ENCODE measurements around the gene NUDT14.

DNA sequence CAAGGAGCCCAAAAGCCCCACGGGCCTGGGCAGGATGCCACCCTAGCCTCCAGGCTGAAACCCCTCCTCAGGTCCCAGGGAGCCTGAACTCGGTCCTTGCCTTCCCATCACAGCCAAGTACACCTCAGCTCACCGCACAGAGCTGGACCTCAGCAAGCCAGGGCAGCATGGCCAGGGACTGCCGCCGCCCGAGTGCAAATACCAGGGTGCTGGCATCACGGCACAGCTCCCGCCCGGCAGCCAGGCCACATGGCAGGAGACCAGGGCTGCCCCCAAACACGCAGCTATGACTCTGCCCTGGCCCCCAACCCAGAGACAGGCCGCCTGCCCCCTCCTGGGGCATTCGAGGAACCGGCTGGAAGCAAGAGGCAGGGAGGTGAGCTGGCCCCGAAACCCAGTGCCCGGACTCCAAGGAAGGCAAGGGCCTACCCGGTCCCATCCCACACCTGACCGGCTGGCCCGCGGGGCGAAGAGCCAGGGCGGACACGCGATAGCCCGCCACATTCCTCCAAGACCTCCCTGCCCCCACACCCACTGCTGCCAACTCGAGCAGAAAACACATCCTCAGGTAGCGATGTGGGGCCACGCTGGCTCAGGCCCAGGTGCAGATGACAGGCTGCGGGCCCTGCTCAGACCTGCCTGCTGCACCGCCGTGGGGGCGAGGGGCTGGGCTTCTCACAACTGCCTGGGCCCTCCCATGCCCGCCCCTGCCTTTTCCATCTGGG, 15.2 kb downstream of the NUDT14 start:
- TF ChIP-seq, protein P1, sequence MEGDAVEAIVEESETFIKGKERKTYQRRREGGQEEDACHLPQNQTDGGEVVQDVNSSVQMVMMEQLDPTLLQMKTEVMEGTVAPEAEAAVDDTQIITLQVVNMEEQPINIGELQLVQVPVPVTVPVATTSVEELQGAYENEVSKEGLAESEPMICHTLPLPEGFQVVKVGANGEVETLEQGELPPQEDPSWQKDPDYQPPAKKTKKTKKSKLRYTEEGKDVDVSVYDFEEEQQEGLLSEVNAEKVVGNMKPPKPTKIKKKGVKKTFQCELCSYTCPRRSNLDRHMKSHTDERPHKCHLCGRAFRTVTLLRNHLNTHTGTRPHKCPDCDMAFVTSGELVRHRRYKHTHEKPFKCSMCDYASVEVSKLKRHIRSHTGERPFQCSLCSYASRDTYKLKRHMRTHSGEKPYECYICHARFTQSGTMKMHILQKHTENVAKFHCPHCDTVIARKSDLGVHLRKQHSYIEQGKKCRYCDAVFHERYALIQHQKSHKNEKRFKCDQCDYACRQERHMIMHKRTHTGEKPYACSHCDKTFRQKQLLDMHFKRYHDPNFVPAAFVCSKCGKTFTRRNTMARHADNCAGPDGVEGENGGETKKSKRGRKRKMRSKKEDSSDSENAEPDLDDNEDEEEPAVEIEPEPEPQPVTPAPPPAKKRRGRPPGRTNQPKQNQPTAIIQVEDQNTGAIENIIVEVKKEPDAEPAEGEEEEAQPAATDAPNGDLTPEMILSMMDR (IDR thresholded peaks at IDR 0.05), result no peak
- TF ChIP-seq POLR2A (IDR thresholded peaks at IDR 0.05), result no peak
